ENCODE data around the gene APH1A.

Gene APH1A

GRCh38 chr1:150281758-150282557 lies 13.1 kb upstream of the APH1A start, which contains the start of gene CIART:
Gene CIART, plus strand, starts transcription at chr1:150282554. Its CDS starts 714 bp downstream, at chr1:150283268.
- Mint-ChIP-seq H3K27ac (peak within 1 kb of the TSS; percentile 86), H3K36me3 (ENCODE audit: low read depth) (peaks cover 3% of the 10 kb centered on the region), H3K27me3 (peaks cover 7% of the 10 kb centered on the region), H3K4me1 (ENCODE audit: low read depth) (peaks cover 31% of the 10 kb centered on the region), H3K9me3 (peaks cover 6% of the 10 kb centered on the region), H3K4me3 (peak within 1 kb of the TSS; percentile 69)
- peak; percentile 78 for DNase-seq

- Mint-ChIP-seq H3K27ac (peak overlapping the region; percentile 86), H3K27me3 (peaks cover 7% of the 10 kb centered on the region), H3K9me3 (peaks cover 6% of the 10 kb centered on the region), H3K36me3 (ENCODE audit: low read depth) (peaks cover 3% of the 10 kb centered on the region), H3K4me1 (ENCODE audit: low read depth) (peaks cover 31% of the 10 kb centered on the region), H3K4me3 (peak overlapping the region; percentile 69)
- DNase-seq: peak; percentile 62
Observed at GRCh38 chr1:150281221-150281757, 12.5 kb upstream of the APH1A start.

- DNase-seq: no peak
- Mint-ChIP-seq H3K4me1 (ENCODE audit: low read depth) (peaks cover 31% of the 10 kb centered on the region), H3K27ac (no peak overlapping the region), H3K36me3 (ENCODE audit: low read depth) (peaks cover 3% of the 10 kb centered on the region), H3K9me3 (peaks cover 6% of the 10 kb centered on the region), H3K27me3 (peaks cover 7% of the 10 kb centered on the region), H3K4me3 (no peak overlapping the region)
Observed at GRCh38 chr1:150280138-150280707, 11.4 kb upstream of the APH1A start.

- H3K27ac Mint-ChIP-seq: no peak overlapping the region
- peaks cover 10% of the 10 kb centered on the region for H3K4me1 Mint-ChIP-seq (ENCODE audit: low read depth)
- no peak for DNase-seq
- no peak overlapping the region for H3K4me3 Mint-ChIP-seq
- H3K9me3 Mint-ChIP-seq: no peaks in the 10 kb centered on the region
- no peaks in the 10 kb centered on the region for H3K27me3 Mint-ChIP-seq
- H3K36me3 Mint-ChIP-seq (ENCODE audit: low read depth): peaks cover 7% of the 10 kb centered on the region
Observed at GRCh38 chr1:150273311-150273710, 4.5 kb upstream of the APH1A start.

- Mint-ChIP-seq H3K27ac (no peak overlapping the region), H3K9me3 (no peaks in the 10 kb centered on the region), H3K4me3 (no peak overlapping the region), H3K27me3 (no peaks in the 10 kb centered on the region), H3K4me1 (ENCODE audit: low read depth) (peaks cover 27% of the 10 kb centered on the region), H3K36me3 (ENCODE audit: low read depth) (peaks cover 25% of the 10 kb centered on the region)
- DNase-seq: no peak
Observed at GRCh38 chr1:150271291-150271959, 2.6 kb upstream of the APH1A start.

- H3K27ac Mint-ChIP-seq: peak overlapping the region; percentile 98
- peak overlapping the region; percentile 97 for H3K4me3 Mint-ChIP-seq
- DNase-seq: no peak
- H3K36me3 Mint-ChIP-seq (ENCODE audit: low read depth): peaks cover 45% of the 10 kb centered on the region
- peaks cover 31% of the 10 kb centered on the region for H3K4me1 Mint-ChIP-seq (ENCODE audit: low read depth)
- no peaks in the 10 kb centered on the region for H3K27me3 Mint-ChIP-seq
- no peaks in the 10 kb centered on the region for H3K9me3 Mint-ChIP-seq
Observed at GRCh38 chr1:150269451-150269850, 635 bp upstream of the APH1A start.

- Mint-ChIP-seq H3K27me3 (no peaks in the 10 kb centered on the region), H3K27ac (peak overlapping the region; percentile 98), H3K4me3 (peak overlapping the region; percentile 97), H3K9me3 (no peaks in the 10 kb centered on the region), H3K36me3 (ENCODE audit: low read depth) (peaks cover 46% of the 10 kb centered on the region), H3K4me1 (ENCODE audit: low read depth) (peaks cover 31% of the 10 kb centered on the region)
- no peak for DNase-seq
Observed at GRCh38 chr1:150268340-150268704, 494 bp downstream of the APH1A start.

GRCh38 chr1:150267896-150268295 lies 920 bp downstream of the APH1A start:
- no peak for DNase-seq
- no peaks in the 10 kb centered on the region for H3K27me3 Mint-ChIP-seq
- peaks cover 31% of the 10 kb centered on the region for H3K4me1 Mint-ChIP-seq (ENCODE audit: low read depth)
- H3K27ac Mint-ChIP-seq: peak overlapping the region; percentile 98
- H3K4me3 Mint-ChIP-seq: peak overlapping the region; percentile 97
- no peaks in the 10 kb centered on the region for H3K9me3 Mint-ChIP-seq
- H3K36me3 Mint-ChIP-seq (ENCODE audit: low read depth): peaks cover 46% of the 10 kb centered on the region

GRCh38 chr1:150263549-150263948 lies 5.3 kb downstream of the APH1A start:
- Mint-ChIP-seq H3K27me3 (peaks cover 7% of the 10 kb centered on the region), H3K4me3 (no peak overlapping the region)

GRCh38 chr1:150262388-150263320 lies 6.2 kb downstream of the APH1A start:
- peaks cover 15% of the 10 kb centered on the region for H3K4me1 Mint-ChIP-seq (ENCODE audit: low read depth)
- H3K9me3 Mint-ChIP-seq: no peaks in the 10 kb centered on the region
- peaks cover 15% of the 10 kb centered on the region for H3K27me3 Mint-ChIP-seq
- no peak for DNase-seq
- H3K27ac Mint-ChIP-seq: peak overlapping the region; percentile 52
- H3K4me3 Mint-ChIP-seq: no peak overlapping the region
- H3K36me3 Mint-ChIP-seq (ENCODE audit: low read depth): peaks cover 33% of the 10 kb centered on the region

More at GRCh38 chr1:150263549-150263948, 5.3 kb downstream of the APH1A start:
- Mint-ChIP-seq H3K9me3 (no peaks in the 10 kb centered on the region), H3K4me1 (ENCODE audit: low read depth) (peaks cover 21% of the 10 kb centered on the region), H3K36me3 (ENCODE audit: low read depth) (peaks cover 42% of the 10 kb centered on the region), H3K27ac (no peak overlapping the region)
- DNase-seq: no peak

GRCh38 chr1:150261367-150261766 lies 7.4 kb downstream of the APH1A start:
- Mint-ChIP-seq H3K27me3 (peaks cover 28% of the 10 kb centered on the region), H3K36me3 (ENCODE audit: low read depth) (peaks cover 20% of the 10 kb centered on the region), H3K27ac (no peak overlapping the region), H3K9me3 (no peaks in the 10 kb centered on the region), H3K4me1 (ENCODE audit: low read depth) (peaks cover 8% of the 10 kb centered on the region), H3K4me3 (no peak overlapping the region)
- no peak for DNase-seq

- peaks cover 16% of the 10 kb centered on the region for H3K4me1 Mint-ChIP-seq (ENCODE audit: low read depth)
- H3K36me3 Mint-ChIP-seq (ENCODE audit: low read depth): peaks cover 7% of the 10 kb centered on the region
- no peak overlapping the region for H3K4me3 Mint-ChIP-seq
- H3K27me3 Mint-ChIP-seq: peaks cover 33% of the 10 kb centered on the region
- H3K9me3 Mint-ChIP-seq: no peaks in the 10 kb centered on the region
- no peak overlapping the region for H3K27ac Mint-ChIP-seq
- no peak for DNase-seq
Observed at GRCh38 chr1:150259758-150260669, 8.8 kb downstream of the APH1A start.

- Mint-ChIP-seq H3K27ac (no peak overlapping the region), H3K4me3 (no peak overlapping the region), H3K9me3 (no peaks in the 10 kb centered on the region), H3K27me3 (peaks cover 33% of the 10 kb centered on the region), H3K4me1 (ENCODE audit: low read depth) (peaks cover 16% of the 10 kb centered on the region), H3K36me3 (ENCODE audit: low read depth) (no peaks in the 10 kb centered on the region)
- DNase-seq: no peak
Observed at GRCh38 chr1:150259217-150259616, 9.6 kb downstream of the APH1A start.
